A673 (cell line): ENCODE data around the gene SMIM32.

Experiments
- EZH2 ChIP-seq: fragments of 200-600 bp; sonication (generic); IDR thresholded peaks from 2 replicates; pipeline ENCODE4 v1.6.1; 2017; ENCODE audit warnings: borderline replicate concordance, low read depth, mild to moderate bottlenecking, mixed read lengths, antibody characterized with exemption, low read length; ENCODE audit not compliant: poor library complexity, severe bottlenecking
- TF ChIP-seq, protein P1 (sequence below): fragments of 300-800, 200-600 bp; sonication (generic); conservative IDR thresholded peaks from 2 replicates; pipeline ENCODE4 v1.5.1; 2017; ENCODE audit warnings: low read depth, mild to moderate bottlenecking, antibody characterized with exemption, low read length, moderate library complexity, mixed read lengths

DNA sequence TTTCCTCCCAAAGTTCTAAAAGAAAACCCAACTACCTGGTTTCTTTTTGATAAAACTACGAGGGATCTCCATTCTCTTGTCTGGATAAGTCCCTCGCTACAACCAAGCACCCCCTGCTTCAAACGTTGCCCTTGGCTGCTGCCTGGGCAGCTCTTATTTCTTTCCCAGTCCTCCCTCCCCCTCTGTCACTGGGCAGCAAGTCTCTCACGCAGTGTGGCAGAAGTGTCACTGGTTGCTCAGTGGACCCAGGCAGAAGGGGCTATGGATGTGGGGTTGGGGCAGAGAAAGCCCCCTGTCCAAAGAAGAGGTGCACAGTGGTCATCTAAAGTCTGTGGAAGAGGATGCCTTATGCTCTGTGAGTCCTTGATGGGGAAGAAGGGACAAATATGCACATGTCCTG, 7.2 kb upstream of the SMIM32 start:
- TF ChIP-seq, protein P1, sequence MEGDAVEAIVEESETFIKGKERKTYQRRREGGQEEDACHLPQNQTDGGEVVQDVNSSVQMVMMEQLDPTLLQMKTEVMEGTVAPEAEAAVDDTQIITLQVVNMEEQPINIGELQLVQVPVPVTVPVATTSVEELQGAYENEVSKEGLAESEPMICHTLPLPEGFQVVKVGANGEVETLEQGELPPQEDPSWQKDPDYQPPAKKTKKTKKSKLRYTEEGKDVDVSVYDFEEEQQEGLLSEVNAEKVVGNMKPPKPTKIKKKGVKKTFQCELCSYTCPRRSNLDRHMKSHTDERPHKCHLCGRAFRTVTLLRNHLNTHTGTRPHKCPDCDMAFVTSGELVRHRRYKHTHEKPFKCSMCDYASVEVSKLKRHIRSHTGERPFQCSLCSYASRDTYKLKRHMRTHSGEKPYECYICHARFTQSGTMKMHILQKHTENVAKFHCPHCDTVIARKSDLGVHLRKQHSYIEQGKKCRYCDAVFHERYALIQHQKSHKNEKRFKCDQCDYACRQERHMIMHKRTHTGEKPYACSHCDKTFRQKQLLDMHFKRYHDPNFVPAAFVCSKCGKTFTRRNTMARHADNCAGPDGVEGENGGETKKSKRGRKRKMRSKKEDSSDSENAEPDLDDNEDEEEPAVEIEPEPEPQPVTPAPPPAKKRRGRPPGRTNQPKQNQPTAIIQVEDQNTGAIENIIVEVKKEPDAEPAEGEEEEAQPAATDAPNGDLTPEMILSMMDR = no peak
- TF ChIP-seq EZH2 = no peak
